GM18870 (cell line): ENCODE measurements around the gene RASGRF1.
"Not testable (repeated sequence)": the region's sequence is repeated elsewhere in the genome, so short reads cannot be mapped to it uniquely, and the experiment has no call there.

Source experiments
- ATAC-seq: cut with Tn5 transposase; IDR thresholded peaks from one replicate; pipeline ENCODE4 v1.9.1; 2021; ENCODE audit warnings: moderate library complexity; ENCODE audit not compliant: unreplicated experiment

Gene RASGRF1

GRCh38 chr15:79090487-79091203 lies at the start of gene RASGRF1:
RASGRF1 (minus strand) TSS chr15:79090780; CDS start chr15:79090498, 282 bp downstream.
- no peak for ATAC-seq

DNA sequence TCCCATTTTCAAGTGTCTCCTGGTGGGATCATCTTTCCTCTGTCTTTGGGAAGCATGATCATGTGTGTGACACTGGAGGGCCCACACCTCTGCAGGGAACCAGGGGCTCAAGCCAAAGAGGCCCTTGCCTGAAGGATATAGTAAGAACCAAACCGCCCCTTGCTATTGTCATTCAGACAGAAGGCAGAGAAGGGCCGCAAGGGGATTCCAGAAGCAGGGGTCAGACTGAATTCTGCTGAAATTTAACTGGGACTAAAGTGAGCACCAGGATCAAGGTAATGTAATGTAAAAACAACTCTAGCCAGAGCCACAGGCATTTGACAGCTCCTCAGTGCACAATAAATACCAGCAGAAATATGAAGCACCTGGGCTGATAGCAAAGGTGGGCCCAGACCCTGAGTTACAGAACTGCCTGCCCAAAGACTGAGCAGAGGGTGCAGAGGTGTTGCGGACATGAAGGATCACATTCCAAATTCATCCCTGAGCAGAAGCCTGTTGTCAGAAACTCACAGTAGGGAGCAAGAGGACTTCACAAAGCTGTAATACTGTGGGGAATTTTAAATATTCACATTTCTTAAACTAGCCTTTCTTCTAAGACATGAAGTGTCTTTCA lies 46.0 kb upstream of the RASGRF1 start:
- no peak for ATAC-seq

DNA sequence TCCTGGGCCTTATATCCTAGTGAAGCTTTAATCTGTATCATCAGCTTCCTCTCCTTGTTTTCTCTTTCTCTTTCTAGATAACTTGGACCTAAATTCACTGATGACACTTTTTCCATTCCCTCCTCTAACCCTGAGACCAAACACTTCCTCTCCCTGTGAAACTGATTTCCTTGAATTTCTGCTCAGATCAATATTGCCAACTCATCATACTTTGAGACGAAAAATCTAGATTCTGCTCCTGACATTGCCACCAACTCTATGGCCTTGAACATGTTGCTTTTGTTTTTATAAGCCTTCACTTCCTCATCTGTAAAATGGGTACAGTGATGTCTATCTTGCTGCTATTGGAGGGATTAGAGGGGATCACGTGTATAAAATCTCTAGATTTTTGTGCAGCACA lies 42.7 kb upstream of the RASGRF1 start:
- ATAC-seq = no peak

DNA sequence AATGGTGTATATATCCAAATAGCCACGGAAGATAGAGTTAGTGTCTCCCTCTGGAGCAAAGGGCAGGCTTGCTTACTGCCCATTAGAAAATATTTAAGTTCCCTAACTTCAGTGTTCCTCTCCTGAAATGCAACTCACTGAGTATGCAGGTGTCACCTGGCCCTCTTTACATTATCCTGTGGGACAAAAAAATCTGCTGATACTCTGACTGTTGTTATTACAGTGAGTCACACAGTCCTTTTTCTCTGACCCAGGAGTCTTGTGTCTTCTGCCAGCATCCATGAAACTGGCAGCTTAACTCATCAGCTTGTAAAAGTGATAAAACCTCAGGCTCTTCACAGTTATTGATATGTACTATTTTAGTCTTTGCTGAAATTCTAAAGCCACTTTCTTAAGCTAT lies 42.2 kb upstream of the RASGRF1 start:
- no peak for ATAC-seq

DNA sequence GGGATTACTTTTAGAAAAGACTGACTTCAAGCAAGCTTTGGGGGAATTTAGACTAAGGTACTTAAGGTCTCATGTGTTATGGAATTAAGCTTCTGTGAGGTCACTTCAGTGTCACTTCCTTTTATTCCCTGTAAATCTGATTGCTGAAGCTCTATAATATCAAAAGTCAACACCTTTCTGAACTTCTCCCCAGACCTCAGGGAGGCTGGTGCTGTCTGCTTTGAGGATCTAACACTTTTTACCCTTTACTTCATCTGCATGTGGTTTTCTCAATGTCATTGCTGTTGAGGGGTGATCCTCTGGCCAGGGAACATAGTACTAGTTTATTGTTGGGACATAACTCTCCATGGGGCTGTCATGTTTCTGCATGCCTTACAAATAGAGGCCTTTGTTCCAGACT lies 41.8 kb upstream of the RASGRF1 start:
- no peak for ATAC-seq

DNA sequence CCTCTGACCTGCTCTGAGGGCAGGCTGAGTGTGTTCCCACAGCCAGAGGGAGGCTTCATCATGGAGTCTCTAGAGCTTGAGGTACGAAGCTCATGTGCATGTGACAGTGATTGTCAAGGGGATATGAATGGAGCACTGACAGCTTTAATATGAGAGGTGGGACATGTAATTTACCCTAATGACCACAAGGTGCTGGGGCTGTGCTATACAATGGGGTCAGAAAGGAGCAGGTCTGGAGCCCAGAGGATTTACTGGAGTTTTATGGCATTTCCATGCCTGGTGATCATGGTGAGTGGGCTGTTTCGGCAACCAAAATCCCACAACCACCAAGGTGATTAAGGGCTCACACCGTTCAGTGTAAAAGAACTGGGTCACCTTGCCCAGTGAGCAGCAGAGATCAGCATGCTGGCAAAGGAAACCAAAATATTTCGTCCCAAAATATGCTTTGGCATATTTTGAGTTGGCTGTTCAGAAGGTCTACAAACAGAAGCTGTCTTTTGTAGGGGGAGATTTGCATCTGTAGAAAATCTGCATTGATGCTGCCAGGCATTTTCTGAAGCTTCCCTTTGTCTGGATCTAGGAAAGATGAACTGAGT lies 40.1 kb upstream of the RASGRF1 start:
- no peak for ATAC-seq

DNA sequence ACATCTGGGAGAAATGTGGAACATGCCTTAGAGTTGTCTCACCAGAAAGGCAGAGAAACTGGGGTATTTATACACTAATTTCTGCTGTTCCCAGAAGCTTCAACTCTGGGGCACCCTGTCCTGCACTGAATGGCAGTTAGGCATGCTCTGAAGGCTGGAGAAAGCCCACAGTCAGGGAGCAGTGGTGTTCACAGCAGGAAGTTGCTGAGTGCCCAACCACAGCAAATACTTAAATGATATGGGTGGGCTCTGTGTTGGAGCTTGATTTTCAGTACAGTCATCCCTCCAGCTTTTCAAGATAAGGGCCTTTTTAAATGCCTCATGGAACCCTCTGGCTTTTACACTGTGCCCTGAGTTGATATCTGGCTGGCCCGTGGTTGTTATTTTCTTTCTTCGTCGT lies 38.7 kb upstream of the RASGRF1 start:
- ATAC-seq = no peak

GRCh38 chr15:79128556-79128955 lies 38.0 kb upstream of the RASGRF1 start:
- no peak for ATAC-seq

GRCh38 chr15:79124388-79124787 lies 33.8 kb upstream of the RASGRF1 start:
- no peak for ATAC-seq

GRCh38 chr15:79122991-79123390 lies 32.4 kb upstream of the RASGRF1 start:
- no peak for ATAC-seq

- ATAC-seq = no peak
Measured at GRCh38 chr15:79122391-79122790, 31.8 kb upstream of the RASGRF1 start.

- no peak for ATAC-seq
Measured at GRCh38 chr15:79121571-79121970, 31.0 kb upstream of the RASGRF1 start.

GRCh38 chr15:79117442-79118204 lies 27.0 kb upstream of the RASGRF1 start:
- ATAC-seq = no peak

GRCh38 chr15:79116771-79117170 lies 26.2 kb upstream of the RASGRF1 start:
- ATAC-seq = no peak

- ATAC-seq = no peak
Measured at GRCh38 chr15:79115986-79116665, 25.5 kb upstream of the RASGRF1 start.

- no peak for ATAC-seq
Measured at GRCh38 chr15:79113831-79114230, 23.3 kb upstream of the RASGRF1 start.

DNA sequence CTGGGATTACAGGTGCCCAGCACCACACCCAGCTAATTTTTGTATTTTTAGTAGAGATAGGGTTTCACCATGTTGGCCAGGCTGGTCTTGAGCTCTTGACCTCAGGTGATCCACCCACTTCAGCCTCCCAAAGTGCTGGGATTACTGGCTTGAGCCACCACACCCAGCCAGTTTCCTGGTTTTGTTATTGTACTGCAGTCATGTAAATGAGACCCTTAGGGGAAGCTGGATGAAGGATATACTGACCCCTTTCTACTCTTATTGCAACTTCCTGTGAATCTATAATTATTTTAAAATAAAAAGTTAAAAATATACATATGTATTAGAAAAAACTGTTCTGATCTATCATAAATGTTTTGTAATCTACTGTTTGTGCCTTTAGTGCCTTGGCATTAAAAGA lies 20.8 kb upstream of the RASGRF1 start:
- not testable (repeated sequence) for ATAC-seq

DNA sequence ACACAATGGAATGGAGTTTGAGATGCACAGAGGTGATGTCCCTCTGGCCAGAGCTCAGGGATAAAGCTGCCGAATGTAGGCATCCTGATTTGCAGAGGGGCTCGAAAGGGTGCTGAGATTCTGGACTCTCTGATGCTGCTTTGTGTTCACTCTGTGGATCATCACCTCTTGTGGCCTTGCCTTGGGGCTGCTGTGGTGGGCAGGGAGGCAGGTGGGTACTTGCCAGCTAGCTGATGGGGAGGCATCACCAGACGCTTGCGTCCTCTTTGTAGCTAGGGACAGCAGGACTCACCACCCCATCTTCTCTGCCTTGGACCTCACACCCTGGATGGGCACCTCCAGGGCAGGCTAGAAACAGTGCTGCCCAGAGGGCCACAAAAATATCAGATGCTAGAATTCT lies 14.6 kb upstream of the RASGRF1 start:
- no peak for ATAC-seq

- no peak for ATAC-seq
Measured at GRCh38 chr15:79102595-79102994, 12.0 kb upstream of the RASGRF1 start.

GRCh38 chr15:79101866-79102581 lies 11.4 kb upstream of the RASGRF1 start:
- ATAC-seq = no peak
